ENCODE data around the gene GOLGA6L10. TPM values are rescaled to one million over a fixed set of nuclear protein-coding genes. Genes with fewer than 3 reads are reported as not detected.
"Not testable (repeated sequence)": the region's sequence is repeated elsewhere in the genome, so short reads cannot be mapped to it uniquely, and the experiment has no call there.

GOLGA6L10 gene
- total RNA-seq: 1 to 10 TPM in 4 of 9 donors, under 1 TPM in 5; 0.14 to 4.4 (median 0.84) TPM
- 1 to 10 TPM in 2 of 3 donors, under 1 TPM in 1; 0.79 to 4.0 (median 3.8) TPM for polyA plus RNA-seq
- long read RNA-seq, donor 1, partial matches to known transcripts: 0 of 10 reads
- long read RNA-seq, donor 1, other reads (novel, unspliced or antisense): 10 of 10 reads
- long read RNA-seq, donor 2: 0 reads
- long read RNA-seq, donor 3: 0 reads
- long read RNA-seq, donor 4: 0 reads
- long read RNA-seq, donor 5: 0 reads
- long read RNA-seq, donor 6: 0 reads
- long read RNA-seq, donor 7: 0 reads
- long read RNA-seq, donor 8: 0 reads
- long read RNA-seq, donor 9: 0 reads
- long read RNA-seq, donor 10, partial matches to known transcripts: 5 of 5 reads
- long read RNA-seq, donor 10, other reads (novel, unspliced or antisense): 0 of 5 reads

GRCh38 chr15:82349375-82349774 is at the start of gene GOLGA6L10:
GOLGA6L10 (minus strand) TSS chr15:82349475; CDS start chr15:82349375, 100 bp downstream.
- H3K36me3 ChIP-seq (replicated peaks in 1 of 2); H3K27ac ChIP-seq; DNase-seq; H3K4me3 ChIP-seq; H3K4me1 ChIP-seq (replicated peaks in 1 of 2); intact Hi-C loops (cut with DNase I); H3K27me3 ChIP-seq; H3K9me3 ChIP-seq (replicated peaks in 1 of 3): not testable (repeated sequence)
- WGBS, 4 donors: 90% methylated on average over 7 of the region's 9 CpGs; no CpG with 5 or more reads in 3 of the 4 donors

GRCh38 chr15:82398785-82399184 is 49.5 kb upstream of the GOLGA6L10 start:
- Histone ChIP-seq H3K9me3 (replicated peaks in 1 of 3) (no peaks in the 10 kb centered on the region), H3K27ac (no peak overlapping the region), H3K4me3 (no peak overlapping the region), H3K36me3 (replicated peaks in 1 of 2) (no peaks in the 10 kb centered on the region), H3K4me1 (replicated peaks in 1 of 2) (no peaks in the 10 kb centered on the region), H3K27me3 (no peaks in the 10 kb centered on the region)
- intact Hi-C loops (cut with DNase I): no loop called here
- no peak for DNase-seq
- no peak for TF ChIP-seq POLR2A (IDR thresholded peaks at IDR 0.05)
- TF ChIP-seq CTCF (IDR thresholded peaks at IDR 0.05): no peak
- 100% methylated on average over 1 of the region's 1 CpG; no CpG with 5 or more reads in 3 of the 4 donors for WGBS, 4 donors

GRCh38 chr15:82397817-82398216 is 48.5 kb upstream of the GOLGA6L10 start:
- 92 to 95% (median 94%) methylated on average over 3 of the region's 3 CpGs for WGBS, 4 donors
- no peak for TF ChIP-seq CTCF (IDR thresholded peaks at IDR 0.05)
- TF ChIP-seq POLR2A (IDR thresholded peaks at IDR 0.05): no peak

GRCh38 chr15:82395788-82396187 is 46.5 kb upstream of the GOLGA6L10 start:
- DNase-seq; H3K9me3 ChIP-seq (replicated peaks in 1 of 3); H3K27ac ChIP-seq; intact Hi-C loops (cut with DNase I); H3K27me3 ChIP-seq; H3K4me3 ChIP-seq; H3K36me3 ChIP-seq (replicated peaks in 1 of 2): not testable (repeated sequence)
- peaks cover 0 to 11% of the 10 kb centered on the region in 2 donors for H3K4me1 ChIP-seq (replicated peaks in 1 of 2)
- 64 to 87% (median 77%) methylated on average over 1 to 2 of the region's 4 CpGs for WGBS, 4 donors

More at GRCh38 chr15:82397817-82398216, 48.5 kb upstream of the GOLGA6L10 start:
- no peak for DNase-seq
- Histone ChIP-seq H3K27me3 (no peaks in the 10 kb centered on the region), H3K4me3 (no peak overlapping the region), H3K27ac (no peak overlapping the region), H3K36me3 (replicated peaks in 1 of 2) (no peaks in the 10 kb centered on the region), H3K9me3 (replicated peaks in 1 of 3) (no peaks in the 10 kb centered on the region), H3K4me1 (replicated peaks in 1 of 2) (no peaks in the 10 kb centered on the region)
- intact Hi-C loops (cut with DNase I): no loop called here

- Histone ChIP-seq H3K27me3 (no peaks in the 10 kb centered on the region), H3K4me3 (no peak overlapping the region), H3K36me3 (replicated peaks in 1 of 2) (no peaks in the 10 kb centered on the region), H3K27ac (no peak overlapping the region), H3K9me3 (replicated peaks in 1 of 3) (no peaks in the 10 kb centered on the region), H3K4me1 (replicated peaks in 1 of 2) (peaks cover 0 to 11% of the 10 kb centered on the region in 2 donors)
- TF ChIP-seq POLR2A (IDR thresholded peaks at IDR 0.05): no peak
- TF ChIP-seq CTCF (IDR thresholded peaks at IDR 0.05): no peak
- no peak for DNase-seq
- intact Hi-C loops (cut with DNase I): no loop called here
- 94 to 97% (median 95%) methylated on average over 4 of the region's 4 CpGs for WGBS, 4 donors
Observed at GRCh38 chr15:82393671-82394070, 44.4 kb upstream of the GOLGA6L10 start.

- peaks cover 0 to 11% of the 10 kb centered on the region in 2 donors for H3K4me1 ChIP-seq (replicated peaks in 1 of 2)
- DNase-seq; H3K36me3 ChIP-seq (replicated peaks in 1 of 2); H3K27me3 ChIP-seq; intact Hi-C loops (cut with DNase I); H3K4me3 ChIP-seq; H3K27ac ChIP-seq; H3K9me3 ChIP-seq (replicated peaks in 1 of 3): not testable (repeated sequence)
- WGBS, 4 donors: 94 to 100% (median 98%) methylated on average over 1 of the region's 1 CpG
Observed at GRCh38 chr15:82392077-82392476, 42.8 kb upstream of the GOLGA6L10 start.

- H3K36me3 ChIP-seq (replicated peaks in 1 of 2); DNase-seq; H3K4me3 ChIP-seq; H3K27me3 ChIP-seq; H3K27ac ChIP-seq; intact Hi-C loops (cut with DNase I); H3K9me3 ChIP-seq (replicated peaks in 1 of 3): not testable (repeated sequence)
- H3K4me1 ChIP-seq (replicated peaks in 1 of 2): peaks cover 0 to 11% of the 10 kb centered on the region in 2 donors
- WGBS, 4 donors: 90 to 96% (median 91%) methylated on average over 3 of the region's 3 CpGs
Observed at GRCh38 chr15:82390152-82390551, 40.9 kb upstream of the GOLGA6L10 start.

GRCh38 chr15:82387209-82387608 is 37.9 kb upstream of the GOLGA6L10 start:
- peaks cover 0 to 10% of the 10 kb centered on the region in 2 donors for H3K4me1 ChIP-seq (replicated peaks in 1 of 2)
- H3K36me3 ChIP-seq (replicated peaks in 1 of 2); H3K9me3 ChIP-seq (replicated peaks in 1 of 3); H3K27ac ChIP-seq; H3K27me3 ChIP-seq; H3K4me3 ChIP-seq; DNase-seq; intact Hi-C loops (cut with DNase I): not testable (repeated sequence)
